GM10847 (cell line): ENCODE measurements around the gene SPART.

ENCODE experiments used
- POLR2A ChIP-seq: IDR thresholded peaks from 2 replicates; pipeline ENCODE4 v1.6.1; 2011; ENCODE audit not compliant: insufficient read length; ENCODE audit errors: extremely low read depth

Gene SPART

GRCh38 chr13:36341718-36342117 lies 4.5 kb downstream of the SPART start:
- TF ChIP-seq POLR2A = no peak

GRCh38 chr13:36339600-36340155 lies 6.5 kb downstream of the SPART start:
- TF ChIP-seq POLR2A = no peak

GRCh38 chr13:36337938-36338641 lies 8.1 kb downstream of the SPART start:
- no peak for TF ChIP-seq POLR2A

- no peak for TF ChIP-seq POLR2A
Measured at GRCh38 chr13:36332986-36333385, 13.2 kb downstream of the SPART start.

GRCh38 chr13:36331280-36331679 lies 14.9 kb downstream of the SPART start:
- TF ChIP-seq POLR2A = no peak

GRCh38 chr13:36329361-36329760 lies 16.8 kb downstream of the SPART start:
- TF ChIP-seq POLR2A = no peak

GRCh38 chr13:36328821-36329220 lies 17.4 kb downstream of the SPART start:
- TF ChIP-seq POLR2A = no peak

- no peak for TF ChIP-seq POLR2A
Measured at GRCh38 chr13:36325912-36326311, 20.3 kb downstream of the SPART start.

GRCh38 chr13:36323951-36324566 lies 22.1 kb downstream of the SPART start:
- TF ChIP-seq POLR2A = no peak

GRCh38 chr13:36323408-36323807 lies 22.8 kb downstream of the SPART start:
- no peak for TF ChIP-seq POLR2A

- no peak for TF ChIP-seq POLR2A
Measured at GRCh38 chr13:36313047-36313969, 32.9 kb downstream of the SPART start.

GRCh38 chr13:36310417-36311108 lies 35.6 kb downstream of the SPART start:
- TF ChIP-seq POLR2A = no peak

- no peak for TF ChIP-seq POLR2A
Measured at GRCh38 chr13:36302289-36302688, 43.9 kb downstream of the SPART start.

GRCh38 chr13:36298535-36299068 lies 47.6 kb downstream of the SPART start:
- TF ChIP-seq POLR2A = no peak

- TF ChIP-seq POLR2A = no peak
Measured at GRCh38 chr13:36297366-36298338, 48.5 kb downstream of the SPART start, which contains the start of gene CCDC169. TSS of gene CCDC169 (minus strand) at chr13:36297814. CDS start at chr13:36297719, 95 bp downstream.
